ENCODE data around the gene BSCL2. TPM values are rescaled to one million over a fixed set of nuclear protein-coding genes. Genes with fewer than 3 reads are reported as not detected.

BSCL2 gene
- total and polyA plus RNA-seq, 2 of the 13 experiments (the other 11 are each of a cell fraction or from before 2014, with no cell fraction given) = 19.5 to 21.1 TPM

GRCh38 chr11:62728171-62728988 lies 21.2 kb upstream of the BSCL2 start, which contains the start of gene TTC9C (continued):
- TF ChIP-seq DNMT1 (CRISPR knock-in tag; IDR thresholded peaks at IDR 0.05) = 0 out of 2 replicates have a peak, but pooled peaks have one; percentile 33
- TF ChIP-seq ZBTB7B (CRISPR knock-in tag; IDR thresholded peaks at IDR 0.05) = no peak
- TF ChIP-seq, protein P1, sequence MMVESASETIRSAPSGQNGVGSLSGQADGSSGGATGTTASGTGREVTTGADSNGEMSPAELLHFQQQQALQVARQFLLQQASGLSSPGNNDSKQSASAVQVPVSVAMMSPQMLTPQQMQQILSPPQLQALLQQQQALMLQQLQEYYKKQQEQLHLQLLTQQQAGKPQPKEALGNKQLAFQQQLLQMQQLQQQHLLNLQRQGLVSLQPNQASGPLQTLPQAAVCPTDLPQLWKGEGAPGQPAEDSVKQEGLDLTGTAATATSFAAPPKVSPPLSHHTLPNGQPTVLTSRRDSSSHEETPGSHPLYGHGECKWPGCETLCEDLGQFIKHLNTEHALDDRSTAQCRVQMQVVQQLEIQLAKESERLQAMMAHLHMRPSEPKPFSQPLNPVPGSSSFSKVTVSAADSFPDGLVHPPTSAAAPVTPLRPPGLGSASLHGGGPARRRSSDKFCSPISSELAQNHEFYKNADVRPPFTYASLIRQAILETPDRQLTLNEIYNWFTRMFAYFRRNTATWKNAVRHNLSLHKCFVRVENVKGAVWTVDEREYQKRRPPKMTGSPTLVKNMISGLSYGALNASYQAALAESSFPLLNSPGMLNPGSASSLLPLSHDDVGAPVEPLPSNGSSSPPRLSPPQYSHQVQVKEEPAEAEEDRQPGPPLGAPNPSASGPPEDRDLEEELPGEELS (CRISPR knock-in tag; IDR thresholded peaks at IDR 0.05) = 0 out of 2 replicates have a peak, but pooled peaks have one; percentile 21
- no peak for TF ChIP-seq ZKSCAN5 (CRISPR knock-in tag; IDR thresholded peaks at IDR 0.05)
- TF ChIP-seq ZNF451 (CRISPR knock-in tag; IDR thresholded peaks at IDR 0.05) = peak; percentile 62; the same call in 1 of the 2 replicates
- TF ChIP-seq ZNF614 (CRISPR knock-in tag; IDR thresholded peaks at IDR 0.05; ENCODE audit: borderline replicate concordance) = no peak
- no peak for TF ChIP-seq ZMYM3 (CRISPR knock-in tag; IDR thresholded peaks at IDR 0.05)
- TF ChIP-seq CEBPG (CRISPR knock-in tag; IDR thresholded peaks at IDR 0.05) = no peak; the same call in 1 of the 2 replicates
- peak; percentile 16; the same call in 1 of the 2 replicates for TF ChIP-seq TGIF2 (CRISPR knock-in tag; IDR thresholded peaks at IDR 0.05)
- peak; percentile 37; the same call in 1 of the 2 replicates for TF ChIP-seq ZNF639 (CRISPR knock-in tag; conservative IDR thresholded peaks at IDR 0.05)
- no peak for TF ChIP-seq ZNF772 (CRISPR knock-in tag; IDR thresholded peaks at IDR 0.05)
- no peak for TF ChIP-seq RNF2 (conservative IDR thresholded peaks at IDR 0.05; ENCODE audit: low read depth)
- TF ChIP-seq, protein P2, sequence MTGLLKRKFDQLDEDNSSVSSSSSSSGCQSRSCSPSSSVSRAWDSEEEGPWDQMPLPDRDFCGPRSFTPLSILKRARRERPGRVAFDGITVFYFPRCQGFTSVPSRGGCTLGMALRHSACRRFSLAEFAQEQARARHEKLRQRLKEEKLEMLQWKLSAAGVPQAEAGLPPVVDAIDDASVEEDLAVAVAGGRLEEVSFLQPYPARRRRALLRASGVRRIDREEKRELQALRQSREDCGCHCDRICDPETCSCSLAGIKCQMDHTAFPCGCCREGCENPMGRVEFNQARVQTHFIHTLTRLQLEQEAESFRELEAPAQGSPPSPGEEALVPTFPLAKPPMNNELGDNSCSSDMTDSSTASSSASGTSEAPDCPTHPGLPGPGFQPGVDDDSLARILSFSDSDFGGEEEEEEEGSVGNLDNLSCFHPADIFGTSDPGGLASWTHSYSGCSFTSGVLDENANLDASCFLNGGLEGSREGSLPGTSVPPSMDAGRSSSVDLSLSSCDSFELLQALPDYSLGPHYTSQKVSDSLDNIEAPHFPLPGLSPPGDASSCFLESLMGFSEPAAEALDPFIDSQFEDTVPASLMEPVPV (CRISPR knock-in tag; IDR thresholded peaks at IDR 0.05) = no peak
- TF ChIP-seq E2F5 (CRISPR knock-in tag; conservative IDR thresholded peaks at IDR 0.05) = 0 out of 2 replicates have a peak, but pooled peaks have one; percentile 23
- TF ChIP-seq, protein P3, sequence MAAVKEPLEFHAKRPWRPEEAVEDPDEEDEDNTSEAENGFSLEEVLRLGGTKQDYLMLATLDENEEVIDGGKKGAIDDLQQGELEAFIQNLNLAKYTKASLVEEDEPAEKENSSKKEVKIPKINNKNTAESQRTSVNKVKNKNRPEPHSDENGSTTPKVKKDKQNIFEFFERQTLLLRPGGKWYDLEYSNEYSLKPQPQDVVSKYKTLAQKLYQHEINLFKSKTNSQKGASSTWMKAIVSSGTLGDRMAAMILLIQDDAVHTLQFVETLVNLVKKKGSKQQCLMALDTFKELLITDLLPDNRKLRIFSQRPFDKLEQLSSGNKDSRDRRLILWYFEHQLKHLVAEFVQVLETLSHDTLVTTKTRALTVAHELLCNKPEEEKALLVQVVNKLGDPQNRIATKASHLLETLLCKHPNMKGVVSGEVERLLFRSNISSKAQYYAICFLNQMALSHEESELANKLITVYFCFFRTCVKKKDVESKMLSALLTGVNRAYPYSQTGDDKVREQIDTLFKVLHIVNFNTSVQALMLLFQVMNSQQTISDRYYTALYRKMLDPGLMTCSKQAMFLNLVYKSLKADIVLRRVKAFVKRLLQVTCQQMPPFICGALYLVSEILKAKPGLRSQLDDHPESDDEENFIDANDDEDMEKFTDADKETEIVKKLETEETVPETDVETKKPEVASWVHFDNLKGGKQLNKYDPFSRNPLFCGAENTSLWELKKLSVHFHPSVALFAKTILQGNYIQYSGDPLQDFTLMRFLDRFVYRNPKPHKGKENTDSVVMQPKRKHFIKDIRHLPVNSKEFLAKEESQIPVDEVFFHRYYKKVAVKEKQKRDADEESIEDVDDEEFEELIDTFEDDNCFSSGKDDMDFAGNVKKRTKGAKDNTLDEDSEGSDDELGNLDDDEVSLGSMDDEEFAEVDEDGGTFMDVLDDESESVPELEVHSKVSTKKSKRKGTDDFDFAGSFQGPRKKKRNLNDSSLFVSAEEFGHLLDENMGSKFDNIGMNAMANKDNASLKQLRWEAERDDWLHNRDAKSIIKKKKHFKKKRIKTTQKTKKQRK (IDR thresholded peaks at IDR 0.05; ENCODE audit: low read length) = no peak
- TF ChIP-seq, protein P4, sequence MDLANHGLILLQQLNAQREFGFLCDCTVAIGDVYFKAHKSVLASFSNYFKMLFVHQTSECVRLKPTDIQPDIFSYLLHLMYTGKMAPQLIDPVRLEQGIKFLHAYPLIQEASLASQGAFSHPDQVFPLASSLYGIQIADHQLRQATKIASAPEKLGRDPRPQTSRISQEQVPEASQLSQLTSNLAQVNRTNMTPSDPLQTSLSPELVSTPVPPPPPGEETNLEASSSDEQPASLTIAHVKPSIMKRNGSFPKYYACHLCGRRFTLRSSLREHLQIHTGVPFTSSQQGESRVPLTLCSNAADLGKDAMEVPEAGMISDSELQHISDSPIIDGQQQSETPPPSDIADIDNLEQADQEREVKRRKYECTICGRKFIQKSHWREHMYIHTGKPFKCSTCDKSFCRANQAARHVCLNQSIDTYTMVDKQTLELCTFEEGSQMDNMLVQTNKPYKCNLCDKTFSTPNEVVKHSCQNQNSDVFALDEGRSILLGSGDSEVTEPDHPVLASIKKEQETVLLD (CRISPR knock-in tag; IDR thresholded peaks at IDR 0.05; ENCODE audit: low read depth) = no peak
- TF ChIP-seq, protein P5, sequence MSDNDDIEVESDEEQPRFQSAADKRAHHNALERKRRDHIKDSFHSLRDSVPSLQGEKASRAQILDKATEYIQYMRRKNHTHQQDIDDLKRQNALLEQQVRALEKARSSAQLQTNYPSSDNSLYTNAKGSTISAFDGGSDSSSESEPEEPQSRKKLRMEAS (IDR thresholded peaks at IDR 0.05) = peak; percentile 64
- no peak for TF ChIP-seq ZNF282 (IDR thresholded peaks at IDR 0.05; ENCODE audit: partially characterized antibody)

Data from HepG2 (cell line).